ENCODE data around the gene ZBTB11.

Gene ZBTB11

DNA sequence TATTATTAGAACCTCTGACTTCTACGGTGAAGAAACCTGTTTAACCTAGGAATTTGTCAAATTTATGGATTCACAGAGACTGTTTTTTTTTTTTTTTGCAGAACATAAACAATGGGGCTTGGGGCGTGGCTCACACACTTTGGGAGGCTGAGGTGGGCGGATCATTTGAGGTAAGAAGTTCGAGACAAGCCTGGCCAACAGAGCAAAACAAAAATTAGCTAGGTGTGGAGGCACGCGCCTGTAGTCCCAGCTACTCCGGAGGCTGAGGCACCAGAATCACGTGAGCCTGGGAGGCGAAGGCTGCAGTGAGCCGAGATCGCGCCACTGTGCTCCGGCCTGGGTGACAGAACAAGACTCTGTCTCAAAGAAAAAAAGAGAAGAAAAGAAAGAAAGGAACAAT is 3.0 kb downstream of the ZBTB11 start:
- H3K4me3 ChIP-seq (ENCODE audit: insufficient read depth, low read depth, low read length): no peak overlapping the region
- H3K4me1 ChIP-seq (ENCODE audit: control insufficient read depth, insufficient read depth, low read length): peaks cover 8% of the 10 kb centered on the region
- 91 to 93% methylated on average over 12 to 13 of the region's 13 CpGs for WGBS, 2 experiments
- no peak overlapping the region for H3K27ac ChIP-seq (ENCODE audit: insufficient read depth, low read depth, low read length, poor library complexity, severe bottlenecking)
- no peaks in the 10 kb centered on the region for H3K9me3 ChIP-seq (ENCODE audit: control insufficient read depth, low read length)
- H3K27me3 ChIP-seq (ENCODE audit: control insufficient read depth, insufficient read depth, low read length, poor library complexity, severe bottlenecking): no peaks in the 10 kb centered on the region
- H3K36me3 ChIP-seq (ENCODE audit: control insufficient read depth, insufficient read depth, low read length): peaks cover 7% of the 10 kb centered on the region

DNA sequence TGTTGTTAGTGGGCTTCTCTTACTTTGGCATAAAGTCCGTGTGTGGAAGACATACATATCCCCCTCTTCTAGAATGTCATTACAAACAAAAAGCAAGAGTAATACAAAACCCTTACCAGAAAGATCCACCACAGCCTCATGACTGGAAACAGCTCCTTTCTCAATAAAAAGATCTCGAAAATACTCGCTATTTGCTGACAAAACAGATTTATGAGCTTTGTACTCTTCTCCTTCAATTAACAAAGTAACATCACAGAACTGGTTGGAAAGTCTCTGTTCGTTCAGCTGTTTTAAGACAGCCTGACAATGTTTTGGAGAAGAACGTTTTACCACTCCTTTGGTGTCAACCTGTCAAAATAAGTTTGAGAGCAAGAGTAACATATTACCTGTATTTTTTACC is 5.9 kb downstream of the ZBTB11 start:
- Histone ChIP-seq H3K4me1 (ENCODE audit: control insufficient read depth, insufficient read depth, low read length) (peaks cover 3% of the 10 kb centered on the region), H3K4me3 (ENCODE audit: insufficient read depth, low read depth, low read length) (no peak overlapping the region), H3K27ac (ENCODE audit: insufficient read depth, low read depth, low read length, poor library complexity, severe bottlenecking) (no peak overlapping the region), H3K9me3 (ENCODE audit: control insufficient read depth, low read length) (no peaks in the 10 kb centered on the region), H3K27me3 (ENCODE audit: control insufficient read depth, insufficient read depth, low read length, poor library complexity, severe bottlenecking) (no peaks in the 10 kb centered on the region), H3K36me3 (ENCODE audit: control insufficient read depth, insufficient read depth, low read length) (peaks cover 7% of the 10 kb centered on the region)
- 91 to 94% methylated on average over 5 of the region's 5 CpGs for WGBS, 2 experiments

DNA sequence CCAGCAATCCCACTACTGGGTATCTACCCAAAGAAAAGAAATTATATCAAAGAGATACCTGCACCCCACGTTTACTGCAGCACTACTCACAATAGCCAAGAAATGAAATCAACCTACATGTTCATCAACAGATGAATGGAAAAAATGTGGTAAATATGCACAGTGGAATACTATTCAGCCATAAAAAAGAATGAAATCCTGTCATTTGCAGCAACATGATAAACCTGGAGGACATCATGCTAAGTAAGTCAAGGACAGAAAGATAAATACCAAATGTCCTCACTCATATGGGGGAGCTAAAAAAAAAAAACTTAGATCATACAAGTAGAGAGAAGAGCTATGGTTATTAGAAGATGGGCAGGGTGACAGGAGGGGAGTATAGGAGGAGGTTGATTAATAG is 9.1 kb downstream of the ZBTB11 start:
- Histone ChIP-seq H3K9me3 (ENCODE audit: control insufficient read depth, low read length) (no peaks in the 10 kb centered on the region), H3K4me1 (ENCODE audit: control insufficient read depth, insufficient read depth, low read length) (no peaks in the 10 kb centered on the region), H3K4me3 (ENCODE audit: insufficient read depth, low read depth, low read length) (no peak overlapping the region), H3K27me3 (ENCODE audit: control insufficient read depth, insufficient read depth, low read length, poor library complexity, severe bottlenecking) (no peaks in the 10 kb centered on the region), H3K36me3 (ENCODE audit: control insufficient read depth, insufficient read depth, low read length) (peaks cover 7% of the 10 kb centered on the region), H3K27ac (ENCODE audit: insufficient read depth, low read depth, low read length, poor library complexity, severe bottlenecking) (no peak overlapping the region)
- 100% methylated on average over 1 of the region's 1 CpG; no CpG with 5 or more reads in 1 of the 2 experiments for WGBS, 2 experiments

DNA sequence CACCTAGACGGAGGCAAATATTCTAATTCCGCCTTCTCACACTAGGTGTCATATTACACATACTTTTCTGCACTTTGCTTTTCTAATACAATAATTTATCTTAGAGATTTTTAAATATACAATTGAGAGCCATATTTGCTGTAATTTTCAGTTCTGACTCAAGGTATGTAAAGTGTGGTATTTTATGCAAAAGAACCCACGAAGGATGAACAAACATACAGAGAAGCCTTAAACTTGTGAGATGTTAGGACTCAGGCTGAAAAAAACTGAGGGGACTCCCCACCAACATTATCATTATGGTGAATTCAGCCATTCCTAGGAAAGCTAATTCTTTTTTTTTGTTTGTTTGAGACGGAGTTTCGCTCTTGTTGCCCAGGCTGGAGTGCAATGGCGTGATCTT is 9.6 kb downstream of the ZBTB11 start:
- H3K4me1 ChIP-seq (ENCODE audit: control insufficient read depth, insufficient read depth, low read length): no peaks in the 10 kb centered on the region
- no peak overlapping the region for H3K4me3 ChIP-seq (ENCODE audit: insufficient read depth, low read depth, low read length)
- WGBS, 2 experiments: 97% methylated on average over 6 of the region's 6 CpGs
- no peak overlapping the region for H3K27ac ChIP-seq (ENCODE audit: insufficient read depth, low read depth, low read length, poor library complexity, severe bottlenecking)
- peaks cover 7% of the 10 kb centered on the region for H3K36me3 ChIP-seq (ENCODE audit: control insufficient read depth, insufficient read depth, low read length)
- H3K9me3 ChIP-seq (ENCODE audit: control insufficient read depth, low read length): no peaks in the 10 kb centered on the region
- no peaks in the 10 kb centered on the region for H3K27me3 ChIP-seq (ENCODE audit: control insufficient read depth, insufficient read depth, low read length, poor library complexity, severe bottlenecking)

DNA sequence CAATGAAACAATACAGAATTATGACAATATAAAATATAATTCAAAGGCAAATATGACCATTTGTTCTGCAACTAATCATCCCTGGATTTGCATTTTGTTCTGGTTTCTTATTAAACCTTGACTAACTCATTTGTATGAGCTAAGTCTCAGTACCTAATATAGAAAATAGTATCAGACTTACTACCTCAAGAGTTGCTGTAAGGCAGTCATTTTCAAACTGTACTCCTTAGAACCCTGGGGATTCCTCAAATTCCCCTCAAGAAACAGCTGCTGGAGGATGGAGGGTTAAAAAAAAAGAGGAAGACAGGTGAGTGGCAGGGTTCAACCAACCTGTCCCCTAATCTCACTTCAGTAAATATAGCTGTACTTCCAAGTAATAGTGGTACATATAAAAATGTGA is 11.1 kb downstream of the ZBTB11 start:
- H3K27ac ChIP-seq (ENCODE audit: insufficient read depth, low read depth, low read length, poor library complexity, severe bottlenecking): no peak overlapping the region
- H3K4me1 ChIP-seq (ENCODE audit: control insufficient read depth, insufficient read depth, low read length): no peaks in the 10 kb centered on the region
- H3K4me3 ChIP-seq (ENCODE audit: insufficient read depth, low read depth, low read length): no peak overlapping the region
- H3K36me3 ChIP-seq (ENCODE audit: control insufficient read depth, insufficient read depth, low read length): peaks cover 4% of the 10 kb centered on the region
- no peaks in the 10 kb centered on the region for H3K27me3 ChIP-seq (ENCODE audit: control insufficient read depth, insufficient read depth, low read length, poor library complexity, severe bottlenecking)
- no peaks in the 10 kb centered on the region for H3K9me3 ChIP-seq (ENCODE audit: control insufficient read depth, low read length)

DNA sequence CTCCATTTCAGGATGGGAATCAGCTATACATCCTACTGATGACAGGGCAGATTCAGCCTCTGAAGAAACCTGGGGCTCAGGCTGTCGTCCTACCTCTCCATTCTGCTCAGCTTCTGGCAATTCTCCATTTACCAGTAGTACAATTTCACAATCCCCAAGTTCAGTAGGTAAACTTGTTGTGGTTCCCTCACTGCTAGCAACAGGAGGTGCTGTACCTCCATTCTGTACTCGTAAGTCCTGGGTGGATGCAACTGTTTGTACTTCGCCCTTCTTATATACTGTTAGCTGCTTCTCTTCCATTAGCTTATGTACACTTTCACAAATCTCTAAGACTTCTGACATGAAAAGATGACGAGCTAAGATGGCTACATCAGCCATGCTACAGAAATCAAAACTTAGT is 11.6 kb downstream of the ZBTB11 start:
- no peaks in the 10 kb centered on the region for H3K4me1 ChIP-seq (ENCODE audit: control insufficient read depth, insufficient read depth, low read length)
- no peaks in the 10 kb centered on the region for H3K36me3 ChIP-seq (ENCODE audit: control insufficient read depth, insufficient read depth, low read length)

DNA sequence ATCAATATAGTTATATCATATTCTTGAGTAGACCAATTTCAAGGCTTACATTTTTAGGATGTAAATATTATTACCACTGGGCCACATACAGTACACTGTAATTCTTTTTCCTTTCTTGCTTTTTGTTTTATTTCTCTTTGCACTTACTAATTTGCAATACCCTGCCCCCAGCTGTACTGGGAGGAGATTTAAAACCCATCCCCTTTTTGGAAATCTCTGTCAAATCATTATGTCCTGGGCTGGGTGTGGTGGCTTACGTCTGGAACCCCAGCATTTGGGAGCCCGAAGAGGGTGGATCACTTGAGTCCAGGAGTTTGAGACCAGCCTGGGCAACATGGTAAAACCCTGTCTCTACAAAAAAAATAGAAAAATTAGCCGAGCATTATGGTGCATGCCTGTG is 16.2 kb downstream of the ZBTB11 start:
- no peaks in the 10 kb centered on the region for H3K4me1 ChIP-seq (ENCODE audit: control insufficient read depth, insufficient read depth, low read length)
- peaks cover 18% of the 10 kb centered on the region for H3K36me3 ChIP-seq (ENCODE audit: control insufficient read depth, insufficient read depth, low read length)
- H3K27ac ChIP-seq (ENCODE audit: insufficient read depth, low read depth, low read length, poor library complexity, severe bottlenecking): no peak overlapping the region
- no peaks in the 10 kb centered on the region for H3K27me3 ChIP-seq (ENCODE audit: control insufficient read depth, insufficient read depth, low read length, poor library complexity, severe bottlenecking)
- H3K9me3 ChIP-seq (ENCODE audit: control insufficient read depth, low read length): no peaks in the 10 kb centered on the region
- H3K4me3 ChIP-seq (ENCODE audit: insufficient read depth, low read depth, low read length): no peak overlapping the region
- 93 to 94% methylated on average over 3 of the region's 3 CpGs for WGBS, 2 experiments

More for the DNA sequence above, 11.6 kb downstream of the ZBTB11 start:
- no peaks in the 10 kb centered on the region for H3K27me3 ChIP-seq (ENCODE audit: control insufficient read depth, insufficient read depth, low read length, poor library complexity, severe bottlenecking)
- no peak overlapping the region for H3K4me3 ChIP-seq (ENCODE audit: insufficient read depth, low read depth, low read length)
- no peaks in the 10 kb centered on the region for H3K9me3 ChIP-seq (ENCODE audit: control insufficient read depth, low read length)
- 94 to 95% methylated on average over 4 of the region's 4 CpGs for WGBS, 2 experiments
- H3K27ac ChIP-seq (ENCODE audit: insufficient read depth, low read depth, low read length, poor library complexity, severe bottlenecking): no peak overlapping the region

DNA sequence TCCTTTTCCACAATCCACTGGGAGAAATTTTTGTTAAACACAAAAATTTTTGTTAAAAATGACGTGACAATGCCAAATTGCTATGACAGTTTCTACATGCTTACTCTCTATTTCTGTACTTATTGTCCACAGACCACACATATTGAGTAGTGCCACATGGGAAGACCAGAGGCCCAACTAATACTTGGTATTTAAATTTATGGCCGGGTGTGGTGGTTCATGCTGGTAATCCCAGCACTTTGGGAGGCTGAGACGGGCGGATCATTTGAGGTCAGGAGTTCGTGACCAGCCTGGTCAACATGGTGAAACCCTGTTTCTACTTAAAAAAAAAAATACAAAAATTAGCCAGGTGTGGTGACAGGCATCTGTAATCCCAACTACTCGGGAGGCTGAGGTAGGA is 20.3 kb downstream of the ZBTB11 start:
- 88 to 93% methylated on average over 6 of the region's 6 CpGs for WGBS, 2 experiments
- H3K27me3 ChIP-seq (ENCODE audit: control insufficient read depth, insufficient read depth, low read length, poor library complexity, severe bottlenecking): no peaks in the 10 kb centered on the region
- H3K9me3 ChIP-seq (ENCODE audit: control insufficient read depth, low read length): no peaks in the 10 kb centered on the region
- H3K4me3 ChIP-seq (ENCODE audit: insufficient read depth, low read depth, low read length): no peak overlapping the region
- H3K36me3 ChIP-seq (ENCODE audit: control insufficient read depth, insufficient read depth, low read length): peaks cover 25% of the 10 kb centered on the region
- H3K27ac ChIP-seq (ENCODE audit: insufficient read depth, low read depth, low read length, poor library complexity, severe bottlenecking): no peak overlapping the region
- no peaks in the 10 kb centered on the region for H3K4me1 ChIP-seq (ENCODE audit: control insufficient read depth, insufficient read depth, low read length)

DNA sequence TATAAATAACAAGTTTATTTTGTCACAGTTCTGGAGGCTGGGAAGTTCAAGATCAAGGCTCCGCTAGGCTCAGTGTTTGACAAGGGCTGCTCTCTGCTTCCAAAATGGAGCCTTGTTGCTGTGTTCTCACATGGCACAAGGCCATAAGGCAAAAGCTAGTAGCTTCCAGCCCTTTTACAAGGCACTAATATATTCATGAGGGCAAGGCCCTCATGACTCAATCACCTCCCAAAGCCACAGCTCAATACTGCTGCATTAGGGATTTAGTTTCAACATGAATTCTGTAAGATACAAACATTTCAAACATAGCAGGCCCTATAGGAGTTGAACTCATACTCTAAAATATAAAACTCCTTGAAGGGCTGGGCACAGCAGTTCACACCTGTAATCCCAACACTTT is 30.2 kb downstream of the ZBTB11 start:
- 100% methylated on average over 1 of the region's 1 CpG for WGBS, 2 experiments

DNA sequence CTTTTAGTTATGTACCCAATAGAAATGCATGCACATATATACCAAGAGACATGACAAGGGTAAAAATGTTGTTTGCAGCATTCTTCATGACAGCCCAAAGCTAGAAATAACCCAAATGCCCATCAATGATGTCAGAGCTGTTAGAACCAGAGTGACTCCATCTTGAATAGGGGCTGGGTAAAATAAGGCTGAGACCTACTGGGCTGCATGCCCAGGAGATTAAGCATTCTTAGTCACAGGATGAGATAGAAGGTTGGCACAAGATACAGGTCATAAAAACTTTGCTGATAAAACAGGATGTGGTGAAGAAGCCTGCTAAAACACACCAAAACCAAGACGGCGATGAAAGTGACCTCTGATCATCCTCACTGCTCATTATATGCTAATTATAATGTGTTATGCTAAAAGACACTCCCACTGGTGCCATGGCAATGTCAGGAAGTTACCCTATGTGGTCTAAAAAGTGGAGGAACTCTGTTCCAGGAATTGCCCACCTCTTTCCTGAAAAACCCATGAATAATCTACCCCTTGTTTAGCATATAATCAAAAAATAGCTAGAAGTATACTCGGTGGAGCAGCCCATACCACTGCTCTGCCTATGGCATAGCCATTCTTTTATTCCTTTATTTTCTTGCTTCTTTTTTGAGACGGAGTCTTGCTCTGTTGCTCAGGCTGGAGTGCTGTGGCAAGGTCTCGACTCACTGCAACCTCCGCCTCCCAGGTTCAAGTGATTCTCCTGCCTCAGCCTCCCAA is 32.9 kb downstream of the ZBTB11 start:
- Histone ChIP-seq H3K4me1 (ENCODE audit: control insufficient read depth, insufficient read depth, low read length) (no peaks in the 10 kb centered on the region), H3K27ac (ENCODE audit: insufficient read depth, low read depth, low read length, poor library complexity, severe bottlenecking) (no peak overlapping the region), H3K36me3 (ENCODE audit: control insufficient read depth, insufficient read depth, low read length) (no peaks in the 10 kb centered on the region), H3K9me3 (ENCODE audit: control insufficient read depth, low read length) (no peaks in the 10 kb centered on the region), H3K4me3 (ENCODE audit: insufficient read depth, low read depth, low read length) (no peak overlapping the region), H3K27me3 (ENCODE audit: control insufficient read depth, insufficient read depth, low read length, poor library complexity, severe bottlenecking) (no peaks in the 10 kb centered on the region)
- 93 to 96% methylated on average over 5 to 6 of the region's 6 CpGs for WGBS, 2 experiments

More for the DNA sequence above, 30.2 kb downstream of the ZBTB11 start:
- Histone ChIP-seq H3K36me3 (ENCODE audit: control insufficient read depth, insufficient read depth, low read length) (peaks cover 9% of the 10 kb centered on the region), H3K9me3 (ENCODE audit: control insufficient read depth, low read length) (no peaks in the 10 kb centered on the region), H3K4me1 (ENCODE audit: control insufficient read depth, insufficient read depth, low read length) (no peaks in the 10 kb centered on the region), H3K27me3 (ENCODE audit: control insufficient read depth, insufficient read depth, low read length, poor library complexity, severe bottlenecking) (no peaks in the 10 kb centered on the region), H3K4me3 (ENCODE audit: insufficient read depth, low read depth, low read length) (no peak overlapping the region), H3K27ac (ENCODE audit: insufficient read depth, low read depth, low read length, poor library complexity, severe bottlenecking) (no peak overlapping the region)
